Measurements from ENCODE around the gene ZNF524.
A peak's percentile ranks its signal among the peaks of the same experiment; 100 is the strongest.

Gene ZNF524

GRCh38 chr19:55603115-55603514, 3.0 kb downstream of the ZNF524 start:
- no peak for DNase-seq

- DNase-seq, result no peak
Observed at GRCh38 chr19:55603581-55604292, 3.6 kb downstream of the ZNF524 start.

DNA sequence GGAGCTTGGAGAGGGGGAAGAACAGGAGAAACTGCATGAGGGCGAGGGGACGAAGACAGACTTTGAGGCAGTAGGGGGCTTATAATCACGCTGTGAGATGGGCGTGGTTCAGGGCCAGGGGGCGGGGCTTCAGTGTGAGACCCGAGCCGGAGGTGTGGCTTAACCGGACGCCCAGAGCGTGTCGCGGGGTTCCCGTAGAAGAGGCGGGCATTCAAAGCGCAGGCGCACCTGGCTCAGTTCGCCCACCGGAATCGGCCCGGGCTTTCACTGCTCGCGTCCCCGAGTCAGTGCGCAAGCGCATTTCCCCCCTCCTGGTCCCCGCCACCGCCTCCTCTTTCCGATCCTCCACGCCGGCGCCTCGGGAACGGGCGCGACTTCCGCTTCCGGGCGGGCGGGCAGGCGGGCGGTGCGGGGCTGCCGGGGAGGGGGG, 5.1 kb downstream of the ZNF524 start:
- DNase-seq, result peak; percentile 95

GRCh38 chr19:55605637-55606470, 5.8 kb downstream of the ZNF524 start, which contains the start of gene ZNF865:
Gene ZNF865, plus strand, starts transcription at chr19:55605647. Its CDS starts 7,972 bp downstream, at chr19:55613619.
- no peak for DNase-seq

- no peak for DNase-seq
Observed at GRCh38 chr19:55606471-55606787, 6.3 kb downstream of the ZNF524 start.

GRCh38 chr19:55606817-55607216, 6.7 kb downstream of the ZNF524 start:
- no peak for DNase-seq

- no peak for DNase-seq
Observed at GRCh38 chr19:55609326-55609725, 9.2 kb downstream of the ZNF524 start.

- no peak for DNase-seq
Observed at GRCh38 chr19:55611300-55611982, 11.4 kb downstream of the ZNF524 start.

GRCh38 chr19:55611983-55612645, 12.0 kb downstream of the ZNF524 start:
- no peak for DNase-seq

GRCh38 chr19:55613396-55613795, 13.3 kb downstream of the ZNF524 start:
- no peak for DNase-seq

- no peak for DNase-seq
Observed at GRCh38 chr19:55613930-55614710, 14.0 kb downstream of the ZNF524 start.

DNA sequence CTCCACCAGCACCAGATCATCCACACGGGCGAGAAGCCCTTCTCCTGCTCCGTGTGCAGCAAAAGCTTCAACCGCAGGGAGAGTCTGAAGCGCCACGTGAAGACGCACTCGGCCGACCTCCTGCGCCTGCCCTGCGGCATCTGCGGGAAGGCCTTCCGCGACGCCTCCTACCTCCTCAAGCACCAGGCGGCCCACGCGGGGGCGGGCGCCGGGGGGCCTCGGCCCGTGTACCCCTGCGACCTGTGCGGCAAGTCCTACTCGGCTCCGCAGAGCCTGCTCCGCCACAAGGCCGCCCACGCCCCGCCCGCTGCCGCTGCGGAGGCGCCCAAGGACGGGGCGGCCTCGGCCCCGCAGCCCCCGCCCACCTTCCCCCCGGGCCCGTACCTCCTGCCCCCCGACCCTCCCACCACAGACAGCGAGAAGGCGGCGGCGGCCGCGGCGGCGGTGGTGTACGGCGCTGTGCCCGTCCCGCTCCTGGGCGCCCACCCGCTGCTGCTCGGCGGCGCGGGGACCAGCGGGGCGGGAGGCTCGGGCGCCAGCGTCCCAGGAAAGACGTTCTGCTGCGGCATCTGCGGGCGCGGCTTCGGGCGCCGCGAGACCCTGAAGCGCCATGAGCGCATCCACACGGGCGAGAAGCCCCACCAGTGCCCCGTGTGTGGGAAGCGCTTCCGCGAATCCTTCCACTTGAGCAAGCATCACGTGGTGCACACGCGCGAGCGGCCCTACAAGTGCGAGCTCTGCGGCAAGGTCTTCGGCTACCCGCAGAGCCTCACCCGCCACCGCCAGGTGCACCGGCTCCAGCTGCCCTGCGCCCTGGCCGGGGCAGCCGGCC, 14.8 kb downstream of the ZNF524 start:
- no peak for DNase-seq

GRCh38 chr19:55615543-55616394, 15.7 kb downstream of the ZNF524 start:
- DNase-seq, result no peak

DNA sequence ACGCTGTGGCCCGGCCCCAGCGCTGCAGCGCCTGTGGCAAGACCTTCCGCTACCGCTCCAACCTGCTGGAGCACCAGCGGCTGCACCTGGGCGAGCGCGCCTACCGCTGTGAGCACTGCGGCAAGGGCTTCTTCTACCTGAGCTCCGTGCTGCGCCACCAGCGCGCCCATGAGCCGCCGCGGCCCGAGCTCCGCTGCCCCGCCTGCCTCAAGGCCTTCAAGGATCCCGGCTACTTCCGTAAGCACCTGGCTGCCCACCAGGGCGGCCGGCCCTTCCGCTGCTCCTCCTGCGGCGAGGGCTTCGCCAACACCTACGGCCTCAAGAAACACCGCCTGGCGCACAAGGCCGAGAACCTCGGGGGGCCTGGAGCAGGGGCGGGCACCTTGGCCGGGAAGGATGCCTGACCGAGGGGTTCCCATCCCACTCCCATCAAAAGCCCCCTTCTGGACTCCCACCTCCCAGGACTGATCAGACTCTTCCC, 16.3 kb downstream of the ZNF524 start:
- no peak for DNase-seq

- DNase-seq, result no peak
Observed at GRCh38 chr19:55617426-55617825, 17.3 kb downstream of the ZNF524 start.

GRCh38 chr19:55618426-55618825, 18.3 kb downstream of the ZNF524 start:
- DNase-seq, result no peak

DNA sequence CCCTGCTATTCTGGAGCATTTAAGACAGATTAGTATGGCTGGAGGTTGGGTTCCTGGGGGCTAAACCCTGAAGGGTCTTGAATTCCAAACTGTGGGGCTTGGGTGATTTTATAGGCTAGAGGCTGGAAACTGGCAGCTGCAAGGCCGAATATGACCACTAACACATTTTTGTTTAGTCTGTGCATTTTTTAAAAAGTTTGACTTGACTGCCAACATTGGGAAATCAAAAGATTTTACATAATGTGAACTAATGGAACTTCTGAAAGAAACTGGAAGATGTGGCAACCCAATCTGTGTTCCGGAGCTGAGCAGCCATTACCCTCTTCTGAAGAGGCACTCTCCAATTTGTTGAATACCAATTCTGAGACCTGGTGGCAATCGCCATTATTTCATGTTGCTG, 19.2 kb downstream of the ZNF524 start:
- DNase-seq, result no peak

GRCh38 chr19:55620410-55621204, 20.5 kb downstream of the ZNF524 start:
- no peak for DNase-seq

GRCh38 chr19:55621205-55621672, 21.2 kb downstream of the ZNF524 start:
- DNase-seq, result no peak
